Activated gamma-delta T cell (primary cell): ENCODE results near the gene TCEAL1.
A peak's percentile ranks its signal among the peaks of the same experiment; 100 is the strongest.
"Not testable (repeated sequence)": the region's sequence is repeated elsewhere in the genome, so short reads cannot be mapped to it uniquely, and the experiment has no call there.

Experiments
- DNase-seq: peaks from one replicate; lab custom pipeline; 2025; lab: John Stamatoyannopoulos, UW
- total RNA-seq, 2 donors: gene quantifications; one replicate each; lab custom pipeline; 2026; lab: John Stamatoyannopoulos, UW

The TCEAL1 gene, protein sequence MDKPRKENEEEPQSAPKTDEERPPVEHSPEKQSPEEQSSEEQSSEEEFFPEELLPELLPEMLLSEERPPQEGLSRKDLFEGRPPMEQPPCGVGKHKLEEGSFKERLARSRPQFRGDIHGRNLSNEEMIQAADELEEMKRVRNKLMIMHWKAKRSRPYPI
- 6.7 to 7.9 reads per million in 2 donors for total RNA-seq

DNA sequence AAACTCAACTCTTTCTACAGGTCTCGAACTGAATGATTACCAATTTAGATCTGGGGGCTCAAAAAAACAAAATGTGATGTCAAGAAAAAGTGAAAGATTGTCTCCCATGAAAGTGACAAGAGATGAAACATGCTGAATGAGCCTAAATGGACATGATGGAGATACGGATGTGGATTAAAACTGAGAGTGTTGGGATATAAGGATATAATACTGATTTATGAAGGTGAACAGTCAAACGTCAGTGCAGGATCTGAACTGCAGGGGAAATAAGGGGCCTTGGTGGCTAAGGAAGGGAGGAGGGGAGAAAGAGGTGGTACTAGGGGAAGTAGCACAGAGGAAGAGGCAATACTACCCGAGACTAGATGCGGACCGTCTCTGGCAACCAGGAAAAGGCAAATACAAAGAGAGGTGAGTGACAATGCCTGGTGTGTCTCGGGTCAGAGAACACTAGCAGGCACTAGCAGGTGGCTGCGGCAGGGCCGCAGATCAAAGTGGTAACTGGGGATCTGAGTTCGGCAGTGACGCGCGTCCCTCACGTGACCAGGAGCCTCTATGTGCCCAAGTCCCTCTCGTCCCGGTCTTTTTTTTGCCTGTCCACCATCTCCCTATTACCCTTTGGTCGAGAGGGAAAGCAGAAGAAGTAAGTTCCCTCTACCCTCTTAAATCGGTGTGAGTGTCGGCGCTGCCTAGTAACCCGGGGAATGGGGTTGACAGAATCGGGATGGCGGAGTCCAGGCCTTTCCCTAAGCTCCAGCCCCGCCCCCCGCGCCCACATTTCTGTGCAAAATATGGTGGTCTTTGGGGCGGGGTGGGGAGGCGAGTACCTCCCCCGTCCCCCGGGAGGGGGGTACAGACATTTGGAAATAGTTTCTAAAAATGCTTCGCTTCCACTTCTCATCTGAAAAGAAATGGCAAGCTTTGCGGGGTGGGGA lies at the start of gene TCEAL1:
Gene TCEAL1, plus strand, starts transcription at position 590 of the 932 bp plus-strand sequence. CDS start 942 bp downstream, outside the sequence.
- peak; percentile 17 for DNase-seq

GRCh38 chrX:103584596-103584995 lies 44.2 kb upstream of the TCEAL1 start:
- DNase-seq, result no peak

DNA sequence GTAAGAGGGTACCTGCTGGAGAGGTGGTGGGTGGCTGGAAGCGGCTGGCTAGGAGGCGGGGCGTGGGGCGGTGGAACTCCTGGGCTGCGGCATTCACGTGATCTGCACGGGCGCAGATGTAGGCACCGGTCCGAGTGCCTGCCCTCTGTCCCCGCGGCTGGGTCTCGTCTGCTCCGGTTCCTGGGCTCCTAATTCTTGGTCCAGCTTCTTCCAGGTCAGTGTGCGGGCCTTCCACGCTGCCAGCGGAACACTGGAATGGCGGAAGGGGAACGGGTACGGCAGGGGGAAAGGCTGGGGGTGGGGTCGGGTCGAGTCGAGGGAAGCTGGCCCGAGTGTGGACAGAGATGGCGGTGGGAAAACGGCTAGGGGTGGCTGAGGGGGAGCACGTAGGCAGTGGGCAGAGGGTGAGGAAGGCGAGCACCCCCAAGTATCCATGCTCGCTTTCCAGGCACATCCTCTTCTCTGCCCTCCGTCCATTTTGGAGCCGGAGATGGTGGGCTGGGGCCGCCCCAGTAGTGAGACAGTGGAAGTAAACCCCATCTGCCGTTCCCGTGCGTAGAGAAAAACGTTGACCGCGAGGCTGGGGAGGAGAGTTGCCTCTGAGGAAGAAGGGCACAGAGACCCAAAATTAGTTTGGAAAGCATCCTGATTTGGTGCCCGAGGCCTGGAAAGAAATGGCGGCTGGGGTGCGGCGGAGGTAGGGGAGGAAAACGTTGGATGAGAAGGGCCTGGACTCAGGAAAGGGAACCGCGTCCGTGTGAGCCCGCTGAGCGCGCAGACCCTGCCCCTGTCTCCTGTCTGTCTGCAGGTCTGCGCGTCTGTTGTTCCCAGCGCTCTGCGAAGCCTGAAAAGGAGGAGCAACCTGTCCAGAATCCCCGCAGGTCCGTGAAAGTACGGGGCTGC lies 43.1 kb upstream of the TCEAL1 start, which contains the start of gene TCEAL4:
Gene TCEAL4, plus strand, starts transcription at position 105 of the 903 bp plus-strand sequence. CDS start 1,161 bp downstream, outside the sequence.
- DNase-seq, result peak; percentile 12

GRCh38 chrX:103586314-103586646 lies 42.5 kb upstream of the TCEAL1 start:
- DNase-seq, result no peak

DNA sequence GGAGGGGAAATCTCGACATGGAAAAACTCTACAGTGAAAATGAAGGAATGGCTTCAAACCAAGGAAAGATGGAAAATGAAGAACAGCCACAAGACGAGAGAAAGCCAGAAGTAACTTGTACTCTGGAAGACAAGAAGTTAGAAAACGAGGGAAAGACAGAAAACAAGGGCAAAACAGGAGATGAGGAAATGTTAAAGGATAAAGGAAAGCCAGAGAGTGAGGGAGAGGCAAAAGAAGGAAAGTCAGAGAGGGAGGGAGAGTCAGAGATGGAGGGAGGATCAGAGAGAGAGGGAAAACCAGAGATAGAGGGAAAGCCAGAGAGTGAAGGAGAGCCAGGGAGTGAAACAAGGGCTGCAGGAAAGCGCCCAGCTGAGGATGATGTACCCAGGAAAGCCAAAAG lies 42.1 kb upstream of the TCEAL1 start:
- no peak for DNase-seq

DNA sequence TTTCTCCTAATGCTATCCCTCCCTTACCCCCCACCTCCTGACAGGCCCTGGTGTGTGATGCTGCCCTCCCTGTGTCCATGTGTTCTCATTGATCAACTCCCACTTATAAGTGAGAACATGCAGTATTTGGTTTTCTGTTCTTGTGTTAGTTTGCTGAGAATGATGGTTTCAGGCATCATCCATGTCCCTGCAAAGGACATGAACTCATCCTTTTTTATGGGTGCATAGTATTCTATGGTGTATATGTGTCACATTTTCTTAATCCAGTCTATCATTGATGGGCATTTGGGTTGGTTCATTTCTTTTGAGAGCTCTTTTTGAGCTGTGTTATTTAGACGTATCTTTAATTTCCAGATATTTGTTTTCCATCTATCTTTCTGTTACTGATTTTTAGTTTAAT lies 36.5 kb upstream of the TCEAL1 start:
- not testable (repeated sequence) for DNase-seq

DNA sequence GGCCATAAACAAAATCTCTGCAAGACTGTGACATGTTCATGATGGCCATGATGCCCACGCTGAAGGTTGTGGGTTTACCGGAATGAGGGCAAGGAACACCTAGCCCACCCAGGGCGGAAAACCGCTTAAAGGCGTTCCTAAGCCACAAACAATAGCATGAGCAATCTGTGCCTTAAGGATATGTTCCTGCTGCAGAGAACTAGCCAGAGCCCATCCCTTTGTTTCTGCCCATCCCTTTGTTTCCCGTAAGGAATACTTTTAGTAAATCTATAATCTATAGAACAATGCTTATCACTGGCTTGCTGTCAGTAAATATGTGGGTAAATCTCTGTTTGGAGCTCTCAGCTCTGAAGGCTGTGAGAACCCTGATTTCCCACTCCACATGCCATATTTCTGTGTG lies 33.6 kb upstream of the TCEAL1 start:
- not testable (repeated sequence) for DNase-seq

- peak; percentile 44 for DNase-seq
These were observed 21.1 kb upstream of the TCEAL1 start, which contains the start of gene TCEAL3 for GRCh38 chrX:103607364-103608305. TSS of gene TCEAL3 (plus strand) at chrX:103607963. CDS start at chrX:103609065, 1,102 bp downstream.

GRCh38 chrX:103608306-103608963 lies 20.3 kb upstream of the TCEAL1 start:
- no peak for DNase-seq

- no peak for DNase-seq
These were observed 18.5 kb upstream of the TCEAL1 start for GRCh38 chrX:103610282-103610681.

GRCh38 chrX:103613362-103613890 lies 15.3 kb upstream of the TCEAL1 start:
- no peak for DNase-seq

- no peak for DNase-seq
These were observed 13.8 kb upstream of the TCEAL1 start for GRCh38 chrX:103614999-103615398.

DNA sequence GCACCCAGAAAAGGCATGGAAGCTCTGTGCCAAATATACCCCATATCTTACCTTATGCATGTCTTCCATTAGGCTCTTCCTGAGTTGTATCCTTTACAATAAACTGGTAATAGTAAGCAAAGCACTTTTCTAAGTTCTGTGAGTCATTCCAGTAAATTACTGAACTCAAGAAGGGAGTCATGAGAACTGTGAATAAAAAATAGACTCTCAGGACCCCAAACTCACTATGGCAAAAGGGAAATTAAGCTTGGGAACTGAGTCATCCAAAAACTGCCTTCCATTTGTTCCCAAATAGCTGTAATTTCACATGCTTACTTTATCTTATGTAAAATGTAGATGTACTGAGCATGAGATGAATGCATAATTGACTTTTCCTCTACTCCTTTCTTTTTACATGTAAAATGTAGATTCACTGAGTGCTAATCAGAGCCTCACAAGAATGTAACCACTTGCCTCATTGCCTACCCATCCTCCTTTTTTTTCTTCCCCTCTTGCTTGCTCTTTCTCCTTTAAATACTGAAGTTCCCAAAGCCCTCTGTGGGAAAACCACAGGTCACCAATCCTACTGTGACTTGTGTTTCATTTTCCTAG lies 12.9 kb upstream of the TCEAL1 start:
- DNase-seq, result no peak

DNA sequence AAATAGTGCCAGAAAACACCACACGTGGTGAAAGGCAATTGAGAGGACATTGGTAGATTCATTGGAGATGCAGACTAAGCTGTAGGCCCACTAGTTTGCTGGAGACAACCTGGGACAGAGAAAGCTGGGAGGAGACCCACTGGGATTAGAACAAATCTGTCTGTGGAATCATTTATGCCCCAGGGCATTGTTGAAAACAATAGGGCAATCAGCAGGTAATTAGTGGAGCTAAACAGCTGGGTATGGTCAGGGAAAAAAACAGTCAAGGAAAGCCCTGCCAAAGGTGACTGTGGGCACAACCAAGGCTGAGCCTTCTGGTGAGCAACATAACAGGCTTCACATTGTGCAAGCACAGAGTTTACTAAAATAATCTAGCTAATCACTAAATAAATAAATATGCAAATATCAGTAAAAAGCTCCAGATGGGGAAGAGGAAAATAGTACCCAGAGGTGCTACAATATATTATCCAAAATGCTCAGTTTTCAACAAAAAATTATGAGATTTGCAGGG lies 12.0 kb upstream of the TCEAL1 start:
- no peak for DNase-seq

DNA sequence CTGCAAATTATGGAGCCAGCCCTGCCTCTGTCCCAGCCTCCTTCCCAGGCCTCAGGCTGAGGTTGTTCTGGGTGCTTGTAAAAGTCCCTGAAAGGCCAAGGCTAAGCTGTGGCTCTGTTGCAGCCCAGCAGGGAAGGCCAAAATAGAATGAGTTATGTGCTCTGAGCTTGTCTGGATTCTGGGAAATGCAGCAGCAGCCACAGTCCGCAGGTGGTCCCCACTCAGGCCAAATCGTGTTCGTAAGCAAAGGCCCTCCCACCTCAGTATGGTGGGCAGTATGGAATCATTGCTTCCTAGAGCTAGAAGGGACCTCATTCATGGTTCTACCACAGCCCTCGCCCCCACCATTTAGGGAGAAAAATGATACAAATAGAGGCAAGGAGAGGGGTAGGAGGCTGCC lies 4.7 kb upstream of the TCEAL1 start:
- DNase-seq, result no peak

DNA sequence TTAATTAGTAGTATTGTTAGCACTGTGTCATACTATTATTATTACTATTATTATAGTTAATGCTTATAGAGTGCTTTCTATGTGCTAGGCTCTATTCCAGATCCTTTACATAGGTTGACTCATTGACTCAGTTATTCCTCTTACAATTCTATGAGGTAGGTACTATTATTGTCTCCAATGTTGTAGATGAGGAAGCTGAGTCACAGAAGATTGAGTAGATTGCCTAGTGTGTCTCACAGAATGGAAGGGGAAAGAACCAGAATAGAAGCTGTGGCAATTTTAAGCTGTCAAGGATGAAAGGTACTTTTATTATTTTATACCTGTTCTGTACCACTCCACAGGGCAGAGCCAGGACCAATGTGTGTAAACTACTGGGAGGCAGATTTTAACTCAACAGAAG lies 1.9 kb upstream of the TCEAL1 start:
- no peak for DNase-seq

DNA sequence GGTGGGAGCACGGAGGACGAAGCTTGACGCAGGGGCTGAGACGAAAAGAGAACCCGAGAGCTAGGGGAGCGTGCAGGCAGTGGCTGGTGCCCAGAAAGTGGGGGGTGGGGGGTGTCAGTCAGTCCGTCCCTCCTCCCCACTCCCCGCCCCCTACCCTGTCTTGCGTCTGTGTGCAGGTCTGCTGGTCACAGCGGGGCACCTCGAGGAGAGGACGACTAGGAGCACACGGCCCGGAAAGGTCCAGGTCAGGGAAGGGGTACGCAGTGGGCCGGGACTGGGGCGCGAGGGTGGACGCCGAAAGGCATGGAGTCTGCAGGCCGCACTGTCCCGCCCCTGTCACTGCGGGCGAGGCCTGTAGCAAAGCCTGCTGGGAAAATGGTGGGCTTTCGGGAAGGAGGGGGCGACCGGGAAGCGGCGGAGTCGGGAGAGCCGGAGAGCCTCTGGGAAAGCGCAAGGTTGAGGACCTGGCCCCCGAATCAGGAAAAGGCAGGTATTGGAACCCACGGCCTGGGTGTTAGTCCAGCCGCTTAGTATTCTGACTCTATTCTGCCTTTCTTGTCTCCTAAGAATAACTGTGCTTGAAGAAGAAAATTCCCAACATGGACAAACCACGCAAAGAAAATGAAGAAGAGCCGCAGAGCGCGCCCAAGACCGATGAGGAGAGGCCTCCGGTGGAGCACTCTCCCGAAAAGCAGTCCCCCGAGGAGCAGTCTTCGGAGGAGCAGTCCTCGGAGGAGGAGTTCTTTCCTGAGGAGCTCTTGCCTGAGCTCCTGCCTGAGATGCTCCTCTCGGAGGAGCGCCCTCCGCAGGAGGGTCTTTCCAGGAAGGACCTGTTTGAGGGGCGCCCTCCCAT lies 769 bp downstream of the TCEAL1 start:
- DNase-seq, result peak; percentile 7

DNA sequence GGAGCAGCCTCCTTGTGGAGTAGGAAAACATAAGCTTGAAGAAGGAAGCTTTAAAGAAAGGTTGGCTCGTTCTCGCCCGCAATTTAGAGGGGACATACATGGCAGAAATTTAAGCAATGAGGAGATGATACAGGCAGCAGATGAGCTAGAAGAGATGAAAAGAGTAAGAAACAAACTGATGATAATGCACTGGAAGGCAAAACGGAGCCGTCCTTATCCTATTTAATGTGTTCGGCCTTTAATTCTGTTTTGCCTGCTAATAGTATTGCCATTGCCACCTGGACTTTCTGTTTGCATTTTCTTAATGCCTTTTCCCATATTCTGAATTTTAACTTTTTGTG lies 1.4 kb downstream of the TCEAL1 start:
- no peak for DNase-seq

DNA sequence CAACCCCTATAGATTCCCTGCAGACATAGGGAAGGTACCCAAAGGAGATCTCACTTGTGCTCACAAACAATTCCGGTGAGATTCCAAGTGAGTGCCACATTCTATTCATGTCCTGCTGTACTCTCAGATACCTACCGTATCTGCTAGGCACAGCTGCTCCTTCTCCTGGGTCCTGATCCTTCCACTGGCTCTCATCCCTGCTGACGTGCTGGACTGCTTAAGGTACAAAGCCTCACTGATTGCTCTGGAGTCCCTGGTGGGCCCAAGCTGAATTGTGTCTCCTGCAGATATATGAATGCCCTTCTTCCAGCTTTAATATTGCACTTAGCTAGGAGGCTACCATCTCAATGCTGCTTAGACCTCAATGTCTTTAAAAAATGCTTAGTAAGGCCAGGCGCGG lies 2.4 kb downstream of the TCEAL1 start:
- no peak for DNase-seq
